Glomerular visceral epithelial cell (primary cell): ENCODE results near the gene SPTBN2.

ENCODE experiments used
- DNase-seq: peaks from one replicate; pipeline ENCODE4 v3.0.0-alpha.2; 2016; ENCODE audit errors: extremely low spot score

SPTBN2 gene

GRCh38 chr11:66728693-66729385 is at the start of gene SPTBN2:
Gene SPTBN2 (minus strand): TSS chr11:66729216. CDS start chr11:66721240, 7,976 bp downstream.
- peak; percentile 31 for DNase-seq

- peak; percentile 44 for DNase-seq
Measured at GRCh38 chr11:66768818-66769217, 39.8 kb upstream of the SPTBN2 start.

- DNase-seq = peak; percentile 74
Measured at GRCh38 chr11:66768088-66768521, 39.1 kb upstream of the SPTBN2 start.

- peak; percentile 29 for DNase-seq
Measured at GRCh38 chr11:66767666-66768065, 38.6 kb upstream of the SPTBN2 start.

- no peak for DNase-seq
Measured at GRCh38 chr11:66766681-66767080, 37.7 kb upstream of the SPTBN2 start.

GRCh38 chr11:66762088-66762487 is 33.1 kb upstream of the SPTBN2 start:
- DNase-seq = no peak

- no peak for DNase-seq
Measured at GRCh38 chr11:66752148-66752547, 23.1 kb upstream of the SPTBN2 start.

GRCh38 chr11:66749091-66749490 is 20.1 kb upstream of the SPTBN2 start:
- DNase-seq = no peak

- no peak for DNase-seq
Measured at GRCh38 chr11:66747480-66747879, 18.5 kb upstream of the SPTBN2 start.

GRCh38 chr11:66745356-66746235 is 16.6 kb upstream of the SPTBN2 start:
- peak; percentile 45 for DNase-seq

- DNase-seq = peak; percentile 92
Measured at GRCh38 chr11:66744485-66745355, 15.7 kb upstream of the SPTBN2 start.

GRCh38 chr11:66743271-66743968 is 14.4 kb upstream of the SPTBN2 start:
- DNase-seq = no peak

GRCh38 chr11:66741153-66741552 is 12.1 kb upstream of the SPTBN2 start:
- DNase-seq = no peak

GRCh38 chr11:66739983-66740382 is 11.0 kb upstream of the SPTBN2 start:
- DNase-seq = no peak

GRCh38 chr11:66734215-66734614 is 5.2 kb upstream of the SPTBN2 start:
- no peak for DNase-seq

- DNase-seq = no peak
Measured at GRCh38 chr11:66729447-66729846, 431 bp upstream of the SPTBN2 start.

GRCh38 chr11:66728038-66728692 is 851 bp downstream of the SPTBN2 start:
- no peak for DNase-seq

GRCh38 chr11:66727282-66728037 is 1.6 kb downstream of the SPTBN2 start:
- peak; percentile 27 for DNase-seq

- peak; percentile 77 for DNase-seq
Measured at GRCh38 chr11:66725647-66726046, 3.4 kb downstream of the SPTBN2 start.

GRCh38 chr11:66725114-66725513 is 3.9 kb downstream of the SPTBN2 start:
- no peak for DNase-seq
